Hippocampal formation (tissue), 2 donors: ENCODE results near the gene DIPK1C.

Experiments
- DNase-seq, 2 donors: peaks; one replicate each; lab custom pipeline; 2025; lab: John Stamatoyannopoulos, UW

Gene DIPK1C

GRCh38 chr18:74419761-74420160 is 37.3 kb downstream of the DIPK1C start:
- DNase-seq: no peak

DNA sequence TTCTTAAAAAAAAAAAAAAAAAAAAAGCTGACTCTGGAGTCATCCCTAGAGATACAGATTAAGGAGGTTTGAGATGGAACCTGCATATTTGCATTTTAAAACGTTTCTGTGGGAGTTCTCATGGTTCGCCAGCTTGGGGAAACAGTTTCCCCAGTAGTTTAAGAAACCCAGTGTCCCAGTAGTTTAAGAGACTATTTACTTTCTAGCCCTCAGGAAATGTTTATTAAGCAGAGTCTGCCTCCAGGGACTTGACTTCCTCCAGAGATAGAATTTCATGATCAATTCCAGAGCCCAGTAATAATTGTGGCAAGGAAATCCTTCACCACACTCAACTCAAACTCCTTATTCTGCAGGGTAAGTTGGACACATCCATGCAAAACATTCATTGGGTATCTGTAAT is 39.1 kb downstream of the DIPK1C start:
- no peak for DNase-seq

DNA sequence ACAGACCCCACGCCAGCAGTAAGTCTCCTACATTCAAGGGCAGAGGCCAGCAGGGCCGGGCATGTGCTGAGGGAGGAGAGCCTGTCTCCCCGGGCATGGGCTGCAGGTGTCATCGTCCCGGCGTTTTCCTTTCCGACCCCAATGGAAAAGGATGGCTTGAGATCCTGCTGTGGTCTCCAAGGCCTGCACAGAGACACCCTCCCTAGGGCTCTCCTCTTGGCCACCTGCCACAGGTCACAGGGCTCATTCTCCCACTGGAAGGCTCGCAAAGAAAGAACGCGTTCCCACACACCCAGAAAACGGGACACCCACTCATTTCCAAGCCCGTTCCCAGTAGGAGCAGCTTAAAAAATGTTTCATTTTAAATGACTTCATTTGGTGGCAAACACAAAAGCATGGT is 41.0 kb downstream of the DIPK1C start:
- no peak for DNase-seq

GRCh38 chr18:74414953-74415515 is 42.1 kb downstream of the DIPK1C start:
- DNase-seq: no peak

DNA sequence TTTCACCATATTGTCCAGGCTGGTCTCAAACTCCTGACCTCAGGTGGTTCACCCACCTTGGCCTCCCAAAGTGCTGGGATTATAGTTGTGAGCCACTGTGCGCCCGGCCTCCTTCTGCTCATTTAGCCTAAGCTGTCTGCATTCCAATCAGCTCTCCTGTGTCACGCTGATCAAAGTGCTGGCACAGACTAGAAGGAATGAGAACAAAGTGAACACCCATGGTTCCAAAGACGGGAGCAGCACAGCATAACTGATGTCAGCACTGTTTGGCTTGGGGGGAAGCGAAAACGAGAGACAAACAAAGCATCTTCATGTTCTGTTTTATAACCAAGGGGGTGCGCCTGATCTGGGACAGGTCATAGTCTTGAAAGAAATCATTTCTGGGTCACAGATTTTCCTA is 43.3 kb downstream of the DIPK1C start:
- DNase-seq: no peak

- DNase-seq: peak; percentile 77 to 80
Observed at GRCh38 chr18:74412116-74412880, 44.8 kb downstream of the DIPK1C start.

DNA sequence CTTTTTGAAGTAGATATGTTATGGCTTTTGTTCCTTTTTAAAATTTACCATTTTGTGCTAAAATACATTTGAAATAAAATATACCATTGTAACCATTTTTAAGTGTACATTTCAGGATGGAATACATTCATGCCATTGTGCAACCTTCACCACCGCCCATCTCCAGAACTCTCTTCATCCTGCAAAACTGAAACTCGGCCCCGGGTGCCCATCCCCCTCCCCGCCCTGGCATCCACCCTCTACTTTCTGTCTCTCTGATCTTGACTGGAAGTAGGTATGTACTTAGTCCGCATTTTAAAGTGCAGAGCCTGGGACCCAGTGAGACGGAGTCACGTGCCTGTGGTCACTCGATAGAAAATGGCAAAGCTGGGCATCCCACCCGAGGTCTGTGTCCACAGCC is 45.6 kb downstream of the DIPK1C start:
- DNase-seq: no peak

- no peak for DNase-seq
Observed at GRCh38 chr18:74410441-74410992, 46.6 kb downstream of the DIPK1C start.

DNA sequence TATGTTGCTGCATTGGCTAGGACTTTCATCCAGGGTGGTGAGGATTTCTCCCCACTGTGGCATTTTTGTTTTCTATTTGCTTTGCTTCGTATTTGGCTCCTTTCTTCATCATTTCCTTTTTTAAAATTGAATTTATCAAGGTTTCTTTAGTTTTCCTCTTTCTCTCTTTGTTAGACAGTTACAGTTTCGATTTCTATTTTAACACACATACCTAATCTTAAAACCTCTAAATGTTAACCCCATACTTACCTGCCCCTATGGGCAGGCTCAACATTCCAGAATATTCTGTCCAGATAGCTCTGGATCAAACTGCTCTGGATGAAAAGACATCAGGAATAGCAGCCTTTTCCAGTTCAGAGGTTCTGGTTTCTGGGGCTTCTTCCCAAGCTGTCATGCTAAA is 49.2 kb downstream of the DIPK1C start:
- no peak for DNase-seq

GRCh38 chr18:74402806-74403433 is 54.2 kb downstream of the DIPK1C start:
- DNase-seq: no peak

GRCh38 chr18:74400813-74401212 is 56.3 kb downstream of the DIPK1C start:
- DNase-seq: no peak

GRCh38 chr18:74399091-74399887 is 57.8 kb downstream of the DIPK1C start:
- DNase-seq: no peak

- no peak for DNase-seq
Observed at GRCh38 chr18:74397572-74397971, 59.5 kb downstream of the DIPK1C start.

GRCh38 chr18:74396171-74397169 is 60.6 kb downstream of the DIPK1C start:
- DNase-seq: no peak

GRCh38 chr18:74395648-74396154 is 61.4 kb downstream of the DIPK1C start:
- DNase-seq: no peak

GRCh38 chr18:74395006-74395405 is 62.1 kb downstream of the DIPK1C start:
- DNase-seq: no peak

- no peak for DNase-seq
Observed at GRCh38 chr18:74392323-74392722, 64.8 kb downstream of the DIPK1C start.

DNA sequence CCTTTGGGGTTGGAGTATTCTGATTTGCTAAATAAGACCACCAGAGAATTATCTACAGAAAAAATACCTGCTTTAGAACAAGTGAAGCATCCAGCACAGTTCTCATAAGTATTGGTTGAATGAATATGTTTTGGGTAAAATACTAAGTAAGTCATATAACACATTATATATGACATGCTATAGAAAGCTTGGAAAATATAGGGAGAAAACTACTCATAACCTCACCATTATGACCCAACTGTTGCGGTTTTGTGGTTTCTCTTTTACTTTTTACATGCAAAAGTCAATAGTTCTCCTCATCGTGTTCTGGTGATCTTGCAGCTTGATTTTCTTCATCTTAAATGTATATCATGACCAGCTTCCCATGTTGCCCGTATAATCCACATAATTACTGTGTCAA is 66.2 kb downstream of the DIPK1C start:
- DNase-seq: no peak

DNA sequence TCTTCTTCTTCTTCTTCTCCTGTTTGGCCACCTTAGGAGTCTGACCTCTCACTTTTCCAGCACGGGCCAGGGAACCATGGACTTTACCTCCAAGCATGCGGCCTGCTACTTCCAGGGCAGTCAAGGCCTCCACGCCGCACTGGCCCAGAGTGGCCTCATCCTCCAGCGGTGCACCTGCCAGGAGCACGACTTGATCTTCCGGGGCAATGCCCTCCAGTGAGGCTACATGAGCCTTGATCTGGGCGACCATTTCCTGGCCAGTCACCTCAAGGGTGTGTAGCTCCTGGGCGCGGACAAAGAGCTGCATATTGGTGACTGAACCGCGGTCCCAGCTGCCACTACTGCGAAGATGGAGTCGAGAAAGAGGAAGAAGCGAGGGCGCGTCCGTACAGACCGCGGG is 67.1 kb downstream of the DIPK1C start:
- DNase-seq: no peak

DNA sequence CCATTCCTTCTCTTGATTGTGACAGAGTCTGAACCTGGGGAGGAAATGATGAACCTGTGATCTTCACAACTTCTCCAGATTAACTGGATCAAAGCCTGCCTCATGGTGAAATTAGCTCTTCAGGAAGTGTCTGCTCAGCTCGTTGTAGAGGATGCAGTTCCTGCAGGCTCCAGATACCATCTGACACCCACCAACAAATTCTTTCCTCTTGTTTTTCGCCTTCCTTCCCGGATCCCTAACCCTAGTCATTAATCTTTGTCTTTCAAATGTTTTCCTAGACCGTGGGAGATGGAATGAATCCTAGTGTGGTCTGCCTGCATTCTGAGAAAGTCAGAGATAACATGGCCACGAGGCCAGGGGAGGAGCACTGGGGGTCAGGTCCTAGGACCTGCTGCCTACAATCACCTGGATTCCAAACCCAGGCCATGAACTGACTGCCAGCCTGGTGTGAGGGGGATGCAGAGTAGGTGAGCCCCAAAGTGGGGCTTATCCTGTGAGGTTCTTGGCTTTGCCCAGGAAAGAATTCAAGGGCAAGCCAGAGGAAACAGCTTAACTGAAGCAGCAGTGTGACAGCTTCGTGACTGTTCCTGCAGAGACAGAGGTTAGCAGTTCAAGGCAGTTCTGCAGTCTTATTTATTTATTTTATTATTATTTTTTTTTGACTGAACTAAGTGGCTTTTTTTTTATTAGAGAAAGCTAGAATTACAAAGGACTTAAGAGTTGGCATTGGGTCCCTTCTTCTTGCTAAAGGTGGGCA is 67.8 kb downstream of the DIPK1C start:
- no peak for DNase-seq
